ACC112 (cell line): ENCODE data around the gene DOCK3.

ENCODE experiments used
- H2AFZ ChIP-seq: fragments of 200-600 bp; sonication (generic); one replicate; pipeline ENCODE4 v1.6.0; 2017; ENCODE audit warnings: antibody characterized with exemption, low read length; ENCODE audit not compliant: unreplicated experiment
- H3K27ac ChIP-seq: fragments of 200-600 bp; sonication (generic); 2 replicates; pipeline ENCODE4 v1.5.1; 2014; ENCODE audit warnings: low read depth, mild to moderate bottlenecking, antibody characterized with exemption, low read length, moderate library complexity
- H3K27me3 ChIP-seq: fragments of 200-600 bp; sonication (generic); 2 replicates; pipeline ENCODE4 v1.6.1; 2014; ENCODE audit warnings: mild to moderate bottlenecking, antibody characterized with exemption, low read length, moderate library complexity, mixed read lengths; ENCODE audit not compliant: insufficient read depth
- H3K36me3 ChIP-seq: fragments of 200-600 bp; sonication (generic); 2 replicates; pipeline ENCODE4 v1.6.1; 2016; ENCODE audit warnings: mild to moderate bottlenecking, antibody characterized with exemption, low read length, moderate library complexity, mixed read lengths; ENCODE audit not compliant: insufficient read depth
- H3K4me1 ChIP-seq: fragments of 200-600 bp; sonication (generic); one replicate; pipeline ENCODE4 v1.6.1; 2016; ENCODE audit warnings: low read length, mixed read lengths; ENCODE audit not compliant: insufficient read depth, unreplicated experiment, control insufficient read depth
- H3K4me3 ChIP-seq: fragments of 200-600 bp; sonication (generic); 2 replicates; pipeline ENCODE4 v1.5.1; 2014; ENCODE audit warnings: mild to moderate bottlenecking, low read depth, low read length
- H3K79me2 ChIP-seq: fragments of 200-600 bp; sonication (generic); one replicate; pipeline ENCODE4 v1.6.0; 2016; ENCODE audit warnings: low read length; ENCODE audit not compliant: control insufficient read depth, unreplicated experiment, insufficient read depth

DOCK3 gene

GRCh38 chr3:51401735-51402134 is 727.0 kb downstream of the DOCK3 start:
- Histone ChIP-seq H3K79me2 (peaks cover 2% of the 10 kb centered on the region), H3K36me3 (peaks cover 1% of the 10 kb centered on the region; the same call in 1 of the 2 replicates), H3K27me3 (no peaks in the 10 kb centered on the region), H3K4me3 (no peak overlapping the region), H3K4me1 (no peaks in the 10 kb centered on the region), H3K27ac (no peak overlapping the region), H2AFZ (no peak overlapping the region)

- H3K4me1 ChIP-seq = no peaks in the 10 kb centered on the region
- H3K36me3 ChIP-seq = no peaks in the 10 kb centered on the region
- no peaks in the 10 kb centered on the region for H3K27me3 ChIP-seq
- H3K4me3 ChIP-seq = no peak overlapping the region
- H2AFZ ChIP-seq = no peak overlapping the region
- no peaks in the 10 kb centered on the region for H3K79me2 ChIP-seq
- H3K27ac ChIP-seq = no peak overlapping the region
Measured at GRCh38 chr3:51403675-51404074, 728.9 kb downstream of the DOCK3 start.

DNA sequence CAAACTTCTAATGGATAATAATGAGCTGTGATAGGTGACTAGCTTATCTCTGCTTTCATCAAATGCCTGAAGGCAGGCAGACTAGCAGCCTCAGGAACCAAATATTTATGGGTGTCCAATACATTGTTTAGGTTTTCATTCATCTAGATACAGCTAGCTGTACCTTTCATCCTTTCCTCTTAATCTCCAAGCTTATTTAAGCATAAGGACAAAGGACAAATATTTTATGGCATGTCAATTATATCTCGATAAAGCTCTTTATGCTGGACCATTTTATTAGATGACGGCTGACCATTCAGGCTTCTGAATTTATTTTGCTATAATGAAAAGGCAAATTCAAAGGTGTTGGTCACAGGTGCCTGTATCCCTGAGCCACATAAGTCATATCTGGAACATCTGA is 733.3 kb downstream of the DOCK3 start:
- H3K4me1 ChIP-seq = no peaks in the 10 kb centered on the region
- H2AFZ ChIP-seq = no peak overlapping the region
- H3K27ac ChIP-seq = no peak overlapping the region
- peaks cover 2% of the 10 kb centered on the region for H3K36me3 ChIP-seq
- H3K27me3 ChIP-seq = no peaks in the 10 kb centered on the region
- H3K4me3 ChIP-seq = no peak overlapping the region
- H3K79me2 ChIP-seq = no peaks in the 10 kb centered on the region

- H3K79me2 ChIP-seq = no peaks in the 10 kb centered on the region
- peaks cover 8% of the 10 kb centered on the region for H3K36me3 ChIP-seq
- H2AFZ ChIP-seq = no peak overlapping the region
- no peak overlapping the region for H3K4me3 ChIP-seq
- H3K4me1 ChIP-seq = no peaks in the 10 kb centered on the region
- no peaks in the 10 kb centered on the region for H3K27me3 ChIP-seq
- H3K27ac ChIP-seq = no peak overlapping the region
Measured at GRCh38 chr3:51408813-51409212, 734.1 kb downstream of the DOCK3 start.

DNA sequence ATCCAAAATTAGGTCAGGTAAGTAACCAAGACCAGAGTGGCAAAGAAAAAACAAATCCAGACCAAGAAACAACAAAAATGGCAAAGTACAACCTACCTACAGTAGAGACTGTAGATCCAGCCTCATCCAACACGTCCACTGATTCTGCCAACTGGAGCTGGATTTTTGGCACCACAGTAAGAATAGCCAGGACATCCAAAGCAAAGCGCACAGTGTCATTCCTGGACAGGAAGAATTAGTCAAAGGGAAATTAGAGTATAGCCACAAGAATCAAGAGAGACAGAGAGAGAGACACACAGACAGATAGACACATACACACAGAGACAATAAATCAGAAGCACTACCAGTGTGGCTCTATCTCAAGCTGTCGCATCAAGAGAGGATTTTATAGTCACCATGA is 747.5 kb downstream of the DOCK3 start:
- Histone ChIP-seq H3K4me3 (no peak overlapping the region), H3K27ac (no peak overlapping the region), H3K4me1 (no peaks in the 10 kb centered on the region), H3K27me3 (no peaks in the 10 kb centered on the region), H3K79me2 (no peaks in the 10 kb centered on the region), H2AFZ (no peak overlapping the region), H3K36me3 (peaks cover under 1% of the 10 kb centered on the region; the same call in 1 of the 2 replicates)

GRCh38 chr3:51426921-51427320 is 752.2 kb downstream of the DOCK3 start:
- no peaks in the 10 kb centered on the region for H3K4me1 ChIP-seq
- H3K79me2 ChIP-seq = no peaks in the 10 kb centered on the region
- no peak overlapping the region for H3K4me3 ChIP-seq
- H3K27ac ChIP-seq = no peak overlapping the region
- H3K36me3 ChIP-seq = peaks cover 8% of the 10 kb centered on the region
- no peaks in the 10 kb centered on the region for H3K27me3 ChIP-seq
- H2AFZ ChIP-seq = no peak overlapping the region

DNA sequence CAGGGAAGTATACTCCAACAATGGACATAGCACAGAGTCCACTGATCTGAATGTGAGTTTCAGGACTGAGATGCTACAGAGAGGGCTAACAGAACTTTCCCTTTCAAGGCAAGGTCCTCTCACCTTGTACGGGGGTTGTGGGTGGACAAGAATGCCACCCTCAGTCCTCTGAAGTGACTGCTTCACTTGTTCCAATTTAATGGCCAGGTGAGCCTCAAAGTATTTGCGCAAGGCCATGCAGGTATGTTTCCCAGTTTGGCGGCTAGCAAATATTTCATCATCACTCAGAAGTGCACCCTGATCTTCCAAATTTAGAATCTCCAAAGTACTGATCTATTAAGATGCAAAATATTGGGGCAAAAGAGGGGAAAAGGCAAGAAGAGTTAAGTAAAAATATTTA is 754.4 kb downstream of the DOCK3 start:
- H3K27ac ChIP-seq = no peak overlapping the region
- H3K36me3 ChIP-seq = peaks cover 8% of the 10 kb centered on the region
- no peaks in the 10 kb centered on the region for H3K79me2 ChIP-seq
- no peaks in the 10 kb centered on the region for H3K4me1 ChIP-seq
- no peak overlapping the region for H3K4me3 ChIP-seq
- H2AFZ ChIP-seq = no peak overlapping the region
- H3K27me3 ChIP-seq = no peaks in the 10 kb centered on the region
